HG02763 (cell line): ENCODE data around the gene ANO4.

Experiments used
- ATAC-seq: cut with Tn5 transposase; IDR thresholded peaks from one replicate; pipeline ENCODE4 v1.9.1; 2021; ENCODE audit warnings: mild to moderate bottlenecking, moderate library complexity; ENCODE audit not compliant: unreplicated experiment

ANO4 gene

GRCh38 chr12:100801320-100801719 lies 6.7 kb downstream of the ANO4 start:
- ATAC-seq: no peak

DNA sequence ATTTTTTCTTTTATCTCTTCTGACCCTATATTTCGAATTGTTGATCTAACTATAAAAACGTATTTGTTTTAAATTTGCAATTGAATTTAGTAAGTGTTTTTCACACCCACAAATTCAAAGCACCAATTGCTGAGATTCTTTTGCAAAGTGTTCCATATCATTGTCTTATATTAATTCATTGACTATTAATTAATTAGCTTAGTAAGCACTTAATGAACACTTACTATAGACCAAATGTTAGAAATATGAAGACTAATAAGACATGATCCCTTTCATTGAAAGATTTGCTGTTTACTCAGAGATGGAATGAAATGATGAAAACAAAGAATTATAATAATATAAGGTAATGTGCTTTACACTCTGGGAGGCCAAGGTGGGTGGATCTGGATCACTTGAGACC lies 14.2 kb downstream of the ANO4 start:
- no peak for ATAC-seq

DNA sequence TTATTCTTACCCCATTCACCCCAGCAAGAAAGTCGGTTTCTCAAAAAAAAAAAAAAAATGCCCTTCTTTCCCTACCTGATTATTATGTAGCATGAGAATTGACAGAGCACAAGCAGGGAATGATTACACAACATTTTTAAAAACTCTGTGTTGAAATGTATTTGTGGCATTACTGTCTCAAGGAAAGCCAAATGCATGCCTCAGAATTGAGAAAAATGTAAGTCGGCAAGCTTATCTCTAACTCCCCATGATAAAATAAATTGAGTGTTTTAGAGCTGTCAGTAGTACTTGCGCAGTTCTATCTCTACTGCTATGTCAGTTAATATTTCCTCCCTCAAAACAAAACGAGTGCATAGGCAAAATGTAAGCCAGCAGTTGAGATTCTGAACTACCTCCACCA lies 25.7 kb downstream of the ANO4 start:
- no peak for ATAC-seq

DNA sequence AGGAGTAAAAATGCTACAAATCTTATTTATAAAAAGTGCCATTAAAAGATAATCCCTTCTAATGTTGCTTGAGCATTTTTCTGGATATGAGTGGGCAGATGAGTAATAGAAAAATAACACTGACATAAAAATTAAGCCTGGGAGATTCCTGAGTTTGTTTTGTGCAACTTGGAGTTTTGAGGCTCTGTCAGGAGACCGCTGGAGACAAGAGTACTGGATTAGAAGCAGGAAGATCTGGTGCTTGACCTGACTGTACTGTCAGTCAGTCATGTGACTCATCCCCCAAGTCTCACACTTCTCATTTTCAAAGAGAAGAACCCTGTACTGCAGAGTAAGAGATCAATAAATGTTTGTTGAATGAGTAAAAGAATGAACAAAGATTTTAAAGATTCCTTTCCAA lies 29.4 kb downstream of the ANO4 start:
- no peak for ATAC-seq

DNA sequence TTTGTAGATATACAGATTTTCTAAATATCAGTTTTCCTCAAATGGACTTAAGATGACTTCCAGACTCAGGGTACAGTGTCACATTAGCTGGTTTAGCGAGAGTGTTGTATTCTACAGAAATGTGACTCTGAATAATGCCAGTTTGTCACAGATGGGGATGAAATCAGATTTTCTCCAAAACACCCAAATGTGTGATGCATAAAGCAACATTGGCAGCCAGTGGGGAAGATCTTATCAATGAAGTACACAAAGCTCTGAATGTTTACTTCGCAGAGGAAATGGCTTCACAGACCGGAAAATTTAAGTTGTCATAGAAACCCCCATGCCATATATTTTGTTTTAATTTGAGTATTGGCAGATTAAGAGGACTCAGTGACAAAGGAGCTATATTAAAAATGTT lies 29.9 kb downstream of the ANO4 start:
- ATAC-seq: no peak

- no peak for ATAC-seq
These were observed 31.7 kb downstream of the ANO4 start for GRCh38 chr12:100826323-100826722.

- no peak for ATAC-seq
These were observed 33.4 kb downstream of the ANO4 start for GRCh38 chr12:100827901-100828520.

- ATAC-seq: no peak
These were observed 35.6 kb downstream of the ANO4 start for GRCh38 chr12:100830003-100830795.

GRCh38 chr12:100833282-100833681 lies 38.7 kb downstream of the ANO4 start:
- ATAC-seq: no peak

DNA sequence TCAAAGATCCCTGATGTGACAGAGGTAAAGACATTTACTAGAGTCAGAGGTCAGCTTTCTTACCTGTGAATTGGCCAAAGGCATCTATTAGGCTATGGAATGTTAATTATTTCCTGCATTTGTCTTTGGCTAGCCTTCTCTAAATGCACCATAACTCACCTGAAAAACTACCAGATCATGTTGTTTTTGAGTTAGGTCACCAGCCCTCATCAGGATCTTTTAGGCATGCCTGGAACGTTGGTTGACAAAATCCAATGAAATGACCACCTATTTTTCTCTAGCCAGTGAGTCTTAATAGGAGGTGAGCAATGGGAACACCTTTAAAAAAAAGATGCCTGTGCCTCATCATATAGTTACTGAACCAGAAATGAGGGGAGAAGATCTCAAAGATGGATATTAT lies 46.2 kb downstream of the ANO4 start:
- no peak for ATAC-seq

DNA sequence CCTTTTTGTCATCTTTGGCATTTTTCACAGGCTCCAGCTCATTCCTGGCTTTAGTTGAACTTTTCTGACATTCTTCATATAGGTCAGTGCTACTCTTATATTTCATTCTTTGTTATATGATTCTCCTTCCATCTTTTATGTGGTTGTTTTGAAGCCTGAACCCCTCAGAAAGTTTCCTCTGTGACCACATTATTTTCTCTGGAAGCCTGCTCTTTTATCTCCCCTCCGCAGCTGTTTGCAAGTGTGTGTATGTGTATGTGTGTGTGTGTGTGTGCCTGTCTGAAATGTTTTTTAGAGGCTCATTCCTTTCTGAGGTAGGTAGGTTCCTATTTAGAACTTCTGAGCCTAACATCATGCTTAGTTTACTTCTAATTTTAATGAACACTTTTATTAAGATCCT lies 47.6 kb downstream of the ANO4 start:
- ATAC-seq: no peak

GRCh38 chr12:100843061-100843460 lies 48.5 kb downstream of the ANO4 start:
- ATAC-seq: no peak

DNA sequence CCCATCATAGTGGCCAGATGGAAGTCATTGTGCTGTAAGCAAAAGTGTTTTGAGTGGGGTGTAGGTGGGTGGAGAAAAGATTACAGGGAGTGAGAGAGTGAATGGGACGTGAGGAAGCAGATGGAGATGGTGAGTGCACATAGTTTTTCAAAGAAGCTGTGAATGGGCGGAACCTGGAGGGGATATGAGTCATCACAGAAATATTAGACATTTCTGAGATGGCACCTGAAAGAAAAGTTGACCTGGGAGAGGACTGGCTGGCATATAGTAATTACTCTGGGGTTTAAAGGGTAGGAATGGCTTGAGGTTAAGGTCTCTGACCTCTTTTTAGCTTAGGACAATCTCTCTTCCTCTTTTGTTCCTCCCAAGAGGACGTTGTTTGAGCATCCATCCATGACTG lies 50.5 kb downstream of the ANO4 start:
- ATAC-seq: no peak

DNA sequence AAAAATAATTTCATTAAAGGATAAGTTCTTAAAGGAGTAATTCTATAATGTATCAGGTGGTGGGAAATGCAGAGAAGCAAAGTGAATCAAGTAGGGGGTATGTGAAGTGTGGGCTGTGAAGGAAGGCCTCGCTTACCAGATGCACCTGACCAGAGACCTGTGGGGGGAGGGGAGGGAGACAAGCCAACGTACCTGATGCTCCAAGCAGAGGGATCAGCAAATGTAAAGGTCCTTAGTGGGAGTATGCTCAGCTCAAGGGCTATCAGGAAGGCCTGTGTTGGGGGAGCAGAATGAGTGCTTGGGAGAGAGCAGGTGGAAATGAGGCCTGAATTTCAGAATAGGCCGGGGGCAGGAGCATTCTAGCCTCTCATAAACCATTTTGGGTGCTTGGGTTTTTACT lies 57.1 kb downstream of the ANO4 start:
- ATAC-seq: no peak

DNA sequence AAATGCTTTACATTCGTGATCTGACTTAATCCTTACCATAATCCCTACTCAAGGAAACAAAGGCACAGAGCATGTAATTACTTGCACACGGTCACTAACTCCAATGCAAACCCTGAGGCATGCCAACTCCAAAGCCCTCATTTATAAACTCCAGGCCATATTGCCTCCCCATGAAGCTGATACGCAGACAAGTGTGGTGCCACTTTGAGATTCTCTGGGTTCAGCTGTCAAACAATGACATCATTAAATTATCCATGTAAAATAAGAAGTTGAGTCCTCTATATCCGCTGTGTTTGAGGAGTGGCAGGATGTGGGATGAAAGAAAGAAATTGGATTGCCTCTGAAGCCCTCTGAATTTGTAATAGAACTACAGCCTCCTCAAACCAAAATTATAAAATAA lies 62.8 kb downstream of the ANO4 start:
- no peak for ATAC-seq

GRCh38 chr12:100857971-100858370 lies 63.4 kb downstream of the ANO4 start:
- ATAC-seq: no peak

- no peak for ATAC-seq
These were observed 64.1 kb downstream of the ANO4 start for GRCh38 chr12:100858656-100859055.

- ATAC-seq: no peak
These were observed 64.6 kb downstream of the ANO4 start for GRCh38 chr12:100859063-100859627.

DNA sequence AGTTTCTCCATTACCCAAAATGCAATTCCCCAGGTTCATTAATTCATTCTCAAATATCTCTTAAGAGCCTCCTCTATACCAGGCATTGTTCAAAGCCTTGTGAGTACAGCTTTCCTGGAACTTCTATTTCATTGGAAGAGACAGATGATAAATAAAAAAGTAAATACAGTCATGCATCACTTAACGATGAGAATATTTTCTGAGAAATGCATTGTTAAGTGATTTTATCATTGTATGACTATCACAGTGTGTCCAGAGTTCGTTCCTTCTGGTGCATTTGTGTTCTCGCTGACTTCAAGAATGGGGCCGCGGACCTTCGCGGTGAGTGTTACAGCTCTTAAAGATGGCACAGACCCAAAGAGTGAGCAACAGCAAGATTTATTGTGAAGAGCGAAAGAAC lies 66.0 kb downstream of the ANO4 start:
- no peak for ATAC-seq

- no peak for ATAC-seq
These were observed 68.1 kb downstream of the ANO4 start for GRCh38 chr12:100862676-100863075.

DNA sequence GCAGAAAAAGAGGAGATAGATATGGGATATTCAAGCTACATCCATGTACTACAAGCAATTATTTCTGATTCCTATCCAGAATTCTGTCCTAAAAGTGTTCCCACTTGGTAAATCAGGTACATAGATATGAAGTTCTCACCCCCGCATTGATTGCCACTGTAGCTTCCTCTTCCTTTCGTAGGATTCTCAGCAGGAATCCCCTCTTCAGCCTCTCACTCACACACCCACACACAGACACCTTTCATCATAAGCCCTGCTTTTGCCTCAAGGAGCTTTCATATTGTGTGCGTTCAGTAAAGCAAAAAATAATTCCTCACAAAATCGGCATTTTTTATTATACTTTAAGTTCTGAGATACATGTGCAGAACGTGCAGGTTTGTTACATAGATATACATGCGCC lies 69.8 kb downstream of the ANO4 start:
- no peak for ATAC-seq

DNA sequence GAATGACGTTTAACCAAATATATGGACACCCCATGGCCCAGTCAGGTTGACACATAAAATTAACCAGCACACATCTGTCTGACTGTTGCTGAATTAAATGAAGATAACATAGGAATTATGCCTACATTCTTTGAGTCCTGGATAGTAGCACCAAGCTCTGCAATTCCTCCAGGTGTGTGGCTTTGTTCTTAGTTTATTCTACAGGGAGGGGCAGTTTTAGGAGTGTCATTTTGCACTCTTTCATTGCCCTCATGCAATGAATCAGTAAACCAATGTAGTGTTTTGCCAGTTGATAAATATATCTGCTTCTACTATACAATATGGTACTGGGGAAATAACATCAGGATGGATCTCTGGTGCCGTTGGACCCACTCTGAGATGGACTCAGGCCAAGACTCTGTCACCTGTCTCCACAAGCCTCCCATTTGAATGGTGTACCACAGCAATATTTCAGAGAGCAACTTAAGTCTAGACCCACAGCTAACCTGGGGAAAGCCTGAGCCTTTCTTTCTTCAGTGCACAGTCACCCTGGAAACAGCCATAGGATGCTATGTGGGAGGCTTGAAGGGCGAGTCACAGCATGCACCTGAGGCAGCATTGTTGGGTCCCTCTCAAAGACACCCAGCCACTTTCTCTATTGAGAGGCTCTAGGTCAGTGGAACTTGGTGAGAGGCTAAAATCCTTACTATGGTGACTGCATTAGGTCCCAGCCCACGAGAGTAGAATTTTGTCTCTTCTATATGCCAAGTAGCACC lies 73.2 kb downstream of the ANO4 start:
- no peak for ATAC-seq
